HG03066 (cell line): ENCODE measurements around the gene GLI3.

ENCODE experiments used
- ATAC-seq: cut with Tn5 transposase; IDR thresholded peaks from one replicate; pipeline ENCODE4 v1.9.1; 2021; ENCODE audit warnings: low read depth; ENCODE audit not compliant: unreplicated experiment

The GLI3 gene

GRCh38 chr7:42064534-42064933, 172.5 kb downstream of the GLI3 start:
- ATAC-seq = no peak

- ATAC-seq = no peak
These were observed 177.7 kb downstream of the GLI3 start for GRCh38 chr7:42059275-42059674.

- ATAC-seq = no peak
These were observed 179.7 kb downstream of the GLI3 start for GRCh38 chr7:42057331-42057730.

GRCh38 chr7:42055171-42055570, 181.8 kb downstream of the GLI3 start:
- ATAC-seq = no peak

- no peak for ATAC-seq
These were observed 183.2 kb downstream of the GLI3 start for GRCh38 chr7:42053834-42054233.

GRCh38 chr7:42049761-42050160, 187.2 kb downstream of the GLI3 start:
- no peak for ATAC-seq

- ATAC-seq = no peak
These were observed 190.5 kb downstream of the GLI3 start for GRCh38 chr7:42046483-42046882.

- ATAC-seq = no peak
These were observed 191.0 kb downstream of the GLI3 start for GRCh38 chr7:42045961-42046360.

- ATAC-seq = no peak
These were observed 197.1 kb downstream of the GLI3 start for GRCh38 chr7:42039921-42040320.

- no peak for ATAC-seq
These were observed 201.8 kb downstream of the GLI3 start for GRCh38 chr7:42035210-42035609.

GRCh38 chr7:42033480-42033879, 203.5 kb downstream of the GLI3 start:
- ATAC-seq = no peak

- no peak for ATAC-seq
These were observed 207.6 kb downstream of the GLI3 start for GRCh38 chr7:42029405-42029804.

- no peak for ATAC-seq
These were observed 209.5 kb downstream of the GLI3 start for GRCh38 chr7:42027521-42027920.

- ATAC-seq = no peak
These were observed 210.3 kb downstream of the GLI3 start for GRCh38 chr7:42026622-42027197.

GRCh38 chr7:42025635-42026375, 211.2 kb downstream of the GLI3 start:
- no peak for ATAC-seq

GRCh38 chr7:42024537-42024936, 212.5 kb downstream of the GLI3 start:
- ATAC-seq = no peak

- ATAC-seq = no peak
These were observed 213.7 kb downstream of the GLI3 start for GRCh38 chr7:42023262-42023661.

GRCh38 chr7:42022791-42023190, 214.2 kb downstream of the GLI3 start:
- no peak for ATAC-seq

- ATAC-seq = no peak
These were observed 215.0 kb downstream of the GLI3 start for GRCh38 chr7:42022056-42022455.

GRCh38 chr7:42021631-42022030, 215.4 kb downstream of the GLI3 start:
- no peak for ATAC-seq

- no peak for ATAC-seq
These were observed 216.9 kb downstream of the GLI3 start for GRCh38 chr7:42020061-42020460.

GRCh38 chr7:42017349-42017986, 219.5 kb downstream of the GLI3 start:
- no peak for ATAC-seq
